ENCODE data around the gene TPP2. TPM values are rescaled to one million over a fixed set of nuclear protein-coding genes. Genes with fewer than 3 reads are reported as not detected.

TPP2 gene
- total and polyA plus RNA-seq, 4 donors = 14.0 to 55.6 (median 22.4) TPM

GRCh38 chr13:102651392-102651791, 54.6 kb downstream of the TPP2 start:
- Histone ChIP-seq H3K9me3 (ENCODE audit: control insufficient read depth in 4 of 4, low read length in 3 of 4) (no peaks in the 10 kb centered on the region), H3K9ac (ENCODE audit: low read depth in 1 of 2, low read length in 2 of 2) (no peak overlapping the region), H3K27ac (ENCODE audit: low read depth in 1 of 2, low read length in 2 of 2) (no peak overlapping the region), H3K4me3 (ENCODE audit: low read depth in 1 of 3, low read length in 3 of 3) (no peak overlapping the region), H3K4me1 (ENCODE audit: control insufficient read depth in 4 of 4, insufficient read depth in 4 of 4, low read length in 3 of 4) (no peaks in the 10 kb centered on the region), H3K36me3 (ENCODE audit: control insufficient read depth in 4 of 4, insufficient read depth in 3 of 4, low read depth in 1 of 4, low read length in 3 of 4) (peaks cover 6 to 55% (median 38%) of the 10 kb centered on the region in 4 donors), H3K27me3 (ENCODE audit: control insufficient read depth in 4 of 4, insufficient read depth in 4 of 4, low read length in 3 of 4) (no peaks in the 10 kb centered on the region)
- DNase-seq (ENCODE audit: low spot score) = no peak
- TF ChIP-seq ZBTB33 (IDR thresholded peaks at IDR 0.05) = no peak

GRCh38 chr13:102651892-102652291, 55.1 kb downstream of the TPP2 start:
- no peak for TF ChIP-seq CTCF (IDR thresholded peaks at IDR 0.05; ENCODE audit: low read depth, low read length, missing input control)
- TF ChIP-seq GABPA (IDR thresholded peaks at IDR 0.05 in 1 of 2, conservative IDR thresholded peaks at IDR 0.05 in 1 of 2) = no peak
- no peak for TF ChIP-seq FOXA2 (IDR thresholded peaks at IDR 0.05)
- TF ChIP-seq ATF3 (IDR thresholded peaks at IDR 0.05) = no peak
- no peak for TF ChIP-seq RXRA (IDR thresholded peaks at IDR 0.05)
- no peak for TF ChIP-seq REST (IDR thresholded peaks at IDR 0.05)
- TF ChIP-seq ZBTB33 (IDR thresholded peaks at IDR 0.05) = no peak
- no peak for TF ChIP-seq NR2F2 (IDR thresholded peaks at IDR 0.05)
- no peak for TF ChIP-seq JUND (IDR thresholded peaks at IDR 0.05)
- TF ChIP-seq HNF4A (conservative IDR thresholded peaks at IDR 0.05) = no peak
- TF ChIP-seq SP1 (IDR thresholded peaks at IDR 0.05) = no peak
- DNase-seq (ENCODE audit: low spot score) = no peak
- Histone ChIP-seq H3K27ac (ENCODE audit: low read depth in 1 of 2, low read length in 2 of 2) (no peak overlapping the region), H3K4me3 (ENCODE audit: low read depth in 1 of 3, low read length in 3 of 3) (no peak overlapping the region), H3K27me3 (ENCODE audit: control insufficient read depth in 4 of 4, insufficient read depth in 4 of 4, low read length in 3 of 4) (no peaks in the 10 kb centered on the region), H3K9ac (ENCODE audit: low read depth in 1 of 2, low read length in 2 of 2) (no peak overlapping the region), H3K4me1 (ENCODE audit: control insufficient read depth in 4 of 4, insufficient read depth in 4 of 4, low read length in 3 of 4) (no peaks in the 10 kb centered on the region), H3K9me3 (ENCODE audit: control insufficient read depth in 4 of 4, low read length in 3 of 4) (no peaks in the 10 kb centered on the region), H3K36me3 (ENCODE audit: control insufficient read depth in 4 of 4, insufficient read depth in 3 of 4, low read depth in 1 of 4, low read length in 3 of 4) (peaks cover 6 to 53% (median 39%) of the 10 kb centered on the region in 4 donors)
- 95% methylated on average over 5 of the region's 5 CpGs for WGBS

Measured in liver (tissue), 9 donors.